Liver (tissue), 3 donors: ENCODE data around the gene HDDC2.

Experiments
- RAD21 ChIP-seq, 2 donors: IDR thresholded peaks; 2 replicates each; pipeline ENCODE4 v1.6.1; 2016; ENCODE audit warnings: antibody characterized with exemption in 2 of 2, mild to moderate bottlenecking in 2 of 2
- TAF1 ChIP-seq: conservative IDR thresholded peaks from 2 replicates; pipeline ENCODE4 v1.6.1; 2016; ENCODE audit warnings: antibody characterized with exemption, mild to moderate bottlenecking
- TF ChIP-seq, protein P1 (sequence below): fragments of 150-350 bp; IDR thresholded peaks from 2 replicates; pipeline ENCODE4 v1.5.1; 2017; ENCODE audit warnings: improper control_type of control experiment, low read depth, low read length; ENCODE audit not compliant: missing input control
- TF ChIP-seq, protein P2 (sequence below): IDR thresholded peaks from 2 replicates; pipeline ENCODE4 v1.6.1; 2016; ENCODE audit warnings: antibody characterized with exemption
- TF ChIP-seq, protein P3 (sequence below): IDR thresholded peaks from 2 replicates; pipeline ENCODE4 v1.6.1; 2016; ENCODE audit warnings: antibody characterized with exemption, mild to moderate bottlenecking
- TF ChIP-seq, protein P4 (sequence below): IDR thresholded peaks from 2 replicates; pipeline ENCODE4 v1.6.1; 2016; ENCODE audit warnings: antibody characterized with exemption
- donor health status: healthy.
- donor health status: healthy.

DNA sequence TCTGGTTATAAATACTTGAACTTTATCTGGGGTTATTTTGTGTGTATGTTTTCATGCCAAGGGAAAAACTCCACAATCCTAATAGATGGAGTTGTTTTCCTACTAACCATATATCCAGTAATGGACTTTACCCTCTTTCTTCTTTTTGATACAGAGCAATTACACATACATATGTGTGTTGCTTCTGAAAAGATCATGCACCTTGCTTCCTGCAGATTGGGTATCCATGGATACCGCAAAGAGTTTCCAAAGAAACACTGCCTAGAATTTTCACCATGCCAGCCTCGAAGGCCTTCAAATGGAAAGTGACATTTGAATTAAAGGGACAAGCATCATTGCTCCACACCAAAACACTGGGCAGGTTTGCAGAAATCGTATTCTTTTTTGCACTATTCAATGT lies 26.8 kb downstream of the HDDC2 start:
- TF ChIP-seq, protein P1, sequence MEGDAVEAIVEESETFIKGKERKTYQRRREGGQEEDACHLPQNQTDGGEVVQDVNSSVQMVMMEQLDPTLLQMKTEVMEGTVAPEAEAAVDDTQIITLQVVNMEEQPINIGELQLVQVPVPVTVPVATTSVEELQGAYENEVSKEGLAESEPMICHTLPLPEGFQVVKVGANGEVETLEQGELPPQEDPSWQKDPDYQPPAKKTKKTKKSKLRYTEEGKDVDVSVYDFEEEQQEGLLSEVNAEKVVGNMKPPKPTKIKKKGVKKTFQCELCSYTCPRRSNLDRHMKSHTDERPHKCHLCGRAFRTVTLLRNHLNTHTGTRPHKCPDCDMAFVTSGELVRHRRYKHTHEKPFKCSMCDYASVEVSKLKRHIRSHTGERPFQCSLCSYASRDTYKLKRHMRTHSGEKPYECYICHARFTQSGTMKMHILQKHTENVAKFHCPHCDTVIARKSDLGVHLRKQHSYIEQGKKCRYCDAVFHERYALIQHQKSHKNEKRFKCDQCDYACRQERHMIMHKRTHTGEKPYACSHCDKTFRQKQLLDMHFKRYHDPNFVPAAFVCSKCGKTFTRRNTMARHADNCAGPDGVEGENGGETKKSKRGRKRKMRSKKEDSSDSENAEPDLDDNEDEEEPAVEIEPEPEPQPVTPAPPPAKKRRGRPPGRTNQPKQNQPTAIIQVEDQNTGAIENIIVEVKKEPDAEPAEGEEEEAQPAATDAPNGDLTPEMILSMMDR, result no peak
- TF ChIP-seq, protein P2, sequence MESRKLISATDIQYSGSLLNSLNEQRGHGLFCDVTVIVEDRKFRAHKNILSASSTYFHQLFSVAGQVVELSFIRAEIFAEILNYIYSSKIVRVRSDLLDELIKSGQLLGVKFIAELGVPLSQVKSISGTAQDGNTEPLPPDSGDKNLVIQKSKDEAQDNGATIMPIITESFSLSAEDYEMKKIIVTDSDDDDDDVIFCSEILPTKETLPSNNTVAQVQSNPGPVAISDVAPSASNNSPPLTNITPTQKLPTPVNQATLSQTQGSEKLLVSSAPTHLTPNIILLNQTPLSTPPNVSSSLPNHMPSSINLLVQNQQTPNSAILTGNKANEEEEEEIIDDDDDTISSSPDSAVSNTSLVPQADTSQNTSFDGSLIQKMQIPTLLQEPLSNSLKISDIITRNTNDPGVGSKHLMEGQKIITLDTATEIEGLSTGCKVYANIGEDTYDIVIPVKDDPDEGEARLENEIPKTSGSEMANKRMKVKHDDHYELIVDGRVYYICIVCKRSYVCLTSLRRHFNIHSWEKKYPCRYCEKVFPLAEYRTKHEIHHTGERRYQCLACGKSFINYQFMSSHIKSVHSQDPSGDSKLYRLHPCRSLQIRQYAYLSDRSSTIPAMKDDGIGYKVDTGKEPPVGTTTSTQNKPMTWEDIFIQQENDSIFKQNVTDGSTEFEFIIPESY, result no peak
- TF ChIP-seq RAD21 (IDR thresholded peaks at IDR 0.05) (no peak), TAF1 (no peak)
- TF ChIP-seq, protein P3, sequence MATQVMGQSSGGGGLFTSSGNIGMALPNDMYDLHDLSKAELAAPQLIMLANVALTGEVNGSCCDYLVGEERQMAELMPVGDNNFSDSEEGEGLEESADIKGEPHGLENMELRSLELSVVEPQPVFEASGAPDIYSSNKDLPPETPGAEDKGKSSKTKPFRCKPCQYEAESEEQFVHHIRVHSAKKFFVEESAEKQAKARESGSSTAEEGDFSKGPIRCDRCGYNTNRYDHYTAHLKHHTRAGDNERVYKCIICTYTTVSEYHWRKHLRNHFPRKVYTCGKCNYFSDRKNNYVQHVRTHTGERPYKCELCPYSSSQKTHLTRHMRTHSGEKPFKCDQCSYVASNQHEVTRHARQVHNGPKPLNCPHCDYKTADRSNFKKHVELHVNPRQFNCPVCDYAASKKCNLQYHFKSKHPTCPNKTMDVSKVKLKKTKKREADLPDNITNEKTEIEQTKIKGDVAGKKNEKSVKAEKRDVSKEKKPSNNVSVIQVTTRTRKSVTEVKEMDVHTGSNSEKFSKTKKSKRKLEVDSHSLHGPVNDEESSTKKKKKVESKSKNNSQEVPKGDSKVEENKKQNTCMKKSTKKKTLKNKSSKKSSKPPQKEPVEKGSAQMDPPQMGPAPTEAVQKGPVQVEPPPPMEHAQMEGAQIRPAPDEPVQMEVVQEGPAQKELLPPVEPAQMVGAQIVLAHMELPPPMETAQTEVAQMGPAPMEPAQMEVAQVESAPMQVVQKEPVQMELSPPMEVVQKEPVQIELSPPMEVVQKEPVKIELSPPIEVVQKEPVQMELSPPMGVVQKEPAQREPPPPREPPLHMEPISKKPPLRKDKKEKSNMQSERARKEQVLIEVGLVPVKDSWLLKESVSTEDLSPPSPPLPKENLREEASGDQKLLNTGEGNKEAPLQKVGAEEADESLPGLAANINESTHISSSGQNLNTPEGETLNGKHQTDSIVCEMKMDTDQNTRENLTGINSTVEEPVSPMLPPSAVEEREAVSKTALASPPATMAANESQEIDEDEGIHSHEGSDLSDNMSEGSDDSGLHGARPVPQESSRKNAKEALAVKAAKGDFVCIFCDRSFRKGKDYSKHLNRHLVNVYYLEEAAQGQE, result no peak
- TF ChIP-seq, protein P4, sequence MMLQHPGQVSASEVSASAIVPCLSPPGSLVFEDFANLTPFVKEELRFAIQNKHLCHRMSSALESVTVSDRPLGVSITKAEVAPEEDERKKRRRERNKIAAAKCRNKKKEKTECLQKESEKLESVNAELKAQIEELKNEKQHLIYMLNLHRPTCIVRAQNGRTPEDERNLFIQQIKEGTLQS, result no peak
